UCSD-AML1 (cell line): ENCODE data around the gene RMND5B.
"Not testable (repeated sequence)": the region's sequence is repeated elsewhere in the genome, so short reads cannot be mapped to it uniquely, and the experiment has no call there.

ENCODE experiments used
- DNase-seq: peaks from one replicate; lab custom pipeline; 2025; ENCODE audit not compliant: unreplicated experiment; lab: John Stamatoyannopoulos, UW

RMND5B gene

GRCh38 chr5:178130234-178130575, 609 bp upstream of the RMND5B start:
- not testable (repeated sequence) for DNase-seq

DNA sequence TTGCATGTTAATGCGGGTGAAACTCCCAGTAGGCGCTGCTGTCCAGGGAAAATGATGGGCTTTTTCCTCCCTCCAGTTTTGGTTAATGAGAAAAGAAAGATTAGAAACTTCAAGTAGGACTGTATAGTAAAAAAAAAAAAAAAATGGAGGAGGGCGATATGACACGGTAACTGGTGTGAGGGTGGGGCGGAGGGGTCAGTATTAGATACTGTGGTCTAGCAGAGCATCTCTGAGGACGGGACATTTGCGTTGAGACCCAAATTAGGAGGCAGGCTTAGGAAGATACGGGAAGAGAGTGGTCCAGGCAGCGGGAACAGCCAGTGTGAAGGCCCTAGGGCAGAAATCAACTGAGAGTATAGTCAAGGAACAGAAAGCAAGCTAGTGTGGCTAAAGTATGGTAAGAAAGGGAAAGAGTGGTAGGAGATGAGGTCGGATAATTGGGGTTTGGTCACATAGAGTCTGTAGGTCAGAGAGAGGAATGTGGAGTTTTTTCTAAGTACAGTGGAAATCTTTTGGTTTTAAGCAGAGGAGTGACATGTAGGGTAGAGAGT, 707 bp downstream of the RMND5B start:
- no peak for DNase-seq

GRCh38 chr5:178136990-178137389, 6.2 kb downstream of the RMND5B start:
- no peak for DNase-seq

DNA sequence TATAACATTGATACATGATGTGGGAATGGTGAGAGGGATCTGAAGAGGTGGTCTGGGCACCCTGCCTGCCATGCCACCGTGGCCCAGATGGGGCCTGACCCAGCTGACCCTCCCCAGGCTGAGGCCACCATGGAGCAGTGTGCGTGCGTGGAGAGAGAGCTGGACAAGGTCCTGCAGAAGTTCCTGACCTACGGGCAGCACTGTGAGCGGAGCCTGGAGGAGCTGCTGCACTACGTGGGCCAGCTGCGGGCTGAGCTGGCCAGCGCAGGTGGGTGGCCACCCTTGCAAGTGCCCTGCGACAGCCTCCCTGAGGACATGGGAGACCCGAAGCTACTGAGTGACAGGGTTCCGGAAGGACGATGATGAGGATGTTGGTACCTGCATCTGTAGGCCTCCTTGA, 7.2 kb downstream of the RMND5B start:
- no peak for DNase-seq

- no peak for DNase-seq
Measured at GRCh38 chr5:178141550-178141949, 10.7 kb downstream of the RMND5B start.

DNA sequence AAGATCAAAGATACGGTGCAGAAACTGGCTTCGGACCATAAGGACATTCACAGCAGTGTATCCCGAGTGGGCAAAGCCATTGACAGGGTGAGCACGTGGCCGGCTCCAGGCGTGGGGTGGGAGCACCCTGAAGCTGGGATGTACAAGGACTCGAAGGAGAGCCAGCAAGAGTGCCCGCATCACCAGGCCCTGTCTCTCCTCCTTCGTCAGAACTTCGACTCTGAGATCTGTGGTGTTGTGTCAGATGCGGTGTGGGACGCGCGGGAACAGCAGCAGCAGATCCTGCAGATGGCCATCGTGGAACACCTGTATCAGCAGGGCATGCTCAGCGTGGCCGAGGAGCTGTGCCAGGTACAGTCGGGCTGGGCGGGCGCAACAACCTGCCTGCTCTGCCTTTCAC, 11.8 kb downstream of the RMND5B start:
- no peak for DNase-seq

DNA sequence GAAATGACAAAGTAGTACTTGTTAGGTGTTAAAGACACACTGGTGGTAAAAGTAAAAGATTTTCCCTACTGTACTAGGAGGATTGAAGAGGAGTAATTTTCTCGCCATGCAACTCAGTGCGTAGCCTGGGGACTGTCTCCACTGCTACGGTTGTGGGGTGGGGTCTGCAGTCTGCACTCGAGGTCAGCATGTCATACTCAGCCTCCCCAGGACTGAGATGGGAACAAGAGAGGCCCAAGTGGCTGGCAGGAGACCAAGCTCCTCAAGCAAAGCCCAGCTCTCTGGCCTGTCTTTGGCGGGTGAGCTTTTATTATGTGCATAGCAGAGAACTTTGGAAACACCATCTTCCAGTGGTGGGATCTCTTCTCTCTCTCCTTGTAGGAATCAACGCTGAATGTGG, 12.4 kb downstream of the RMND5B start:
- DNase-seq = no peak

DNA sequence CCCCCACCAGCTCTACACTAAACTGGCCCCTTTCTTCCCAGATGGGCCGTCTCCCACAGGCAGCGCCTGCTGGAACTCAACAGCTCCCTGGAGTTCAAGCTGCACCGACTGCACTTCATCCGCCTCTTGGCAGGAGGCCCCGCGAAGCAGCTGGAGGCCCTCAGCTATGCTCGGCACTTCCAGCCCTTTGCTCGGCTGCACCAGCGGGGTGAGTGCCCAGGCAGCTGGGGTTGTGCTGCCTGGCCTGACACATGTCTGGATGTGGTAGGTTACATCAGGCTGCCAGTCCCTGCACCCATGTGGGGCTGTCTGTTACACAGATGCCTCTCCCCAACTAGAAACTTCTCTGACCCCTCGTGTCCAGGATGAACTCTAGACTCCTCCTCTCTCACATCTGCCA, 13.1 kb downstream of the RMND5B start:
- DNase-seq = no peak

- peak; percentile 48 for DNase-seq
Measured at GRCh38 chr5:178145965-178146820, 15.4 kb downstream of the RMND5B start.

DNA sequence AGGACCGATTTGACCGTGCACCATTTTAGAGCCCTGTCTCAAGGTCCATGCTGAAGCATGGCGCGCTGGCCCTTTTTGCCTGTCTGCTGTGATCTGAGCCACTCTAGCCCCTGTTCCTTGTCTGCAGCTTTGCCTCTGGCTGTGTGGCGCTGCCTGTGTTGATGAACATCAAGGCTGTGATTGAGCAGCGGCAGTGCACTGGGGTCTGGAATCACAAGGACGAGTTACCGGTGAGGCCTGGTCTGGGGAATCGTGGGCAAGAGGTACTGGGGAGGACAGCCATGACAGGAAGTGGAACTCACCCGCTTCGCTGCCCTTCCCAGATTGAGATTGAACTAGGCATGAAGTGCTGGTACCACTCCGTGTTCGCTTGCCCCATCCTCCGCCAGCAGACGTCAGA, 16.6 kb downstream of the RMND5B start:
- DNase-seq = no peak

GRCh38 chr5:178149199-178149932, 18.6 kb downstream of the RMND5B start:
- no peak for DNase-seq

DNA sequence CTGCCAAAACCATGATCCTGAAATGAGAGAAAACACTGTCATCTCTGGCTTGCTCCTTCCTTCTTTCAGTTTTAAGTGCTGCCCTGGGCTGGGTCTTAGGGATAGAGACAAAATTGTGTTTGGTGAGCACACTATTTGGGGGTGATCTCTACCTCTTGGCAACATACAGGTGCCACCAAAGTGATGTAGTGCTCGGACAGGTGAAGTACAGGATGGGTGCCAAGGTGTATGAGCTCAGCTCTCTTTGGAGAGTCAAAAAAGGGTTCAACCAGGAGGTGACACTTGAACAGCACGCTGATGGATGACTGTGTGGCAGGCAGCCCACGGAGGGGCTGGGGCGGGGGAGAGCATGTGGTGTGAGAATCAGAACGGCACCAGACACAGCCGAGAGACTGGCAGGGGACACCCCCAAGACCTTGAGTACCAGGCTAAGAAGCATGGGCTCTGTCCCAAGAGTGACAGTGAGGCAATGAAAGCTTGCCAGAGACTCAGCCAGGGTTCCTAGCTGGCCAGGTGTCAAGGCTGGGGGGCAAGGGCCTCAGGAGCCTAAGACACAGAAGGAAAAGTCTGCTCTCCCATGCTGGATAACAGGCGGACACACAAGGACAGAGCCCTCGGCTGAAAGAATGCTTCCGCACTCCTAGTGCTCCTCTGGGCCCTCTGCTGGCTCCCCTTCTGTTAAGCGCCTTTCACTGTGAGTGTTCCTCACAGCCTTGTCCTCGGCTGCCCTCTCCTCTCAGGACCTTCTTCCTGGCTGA, 20.3 kb downstream of the RMND5B start:
- DNase-seq = no peak

GRCh38 chr5:178152491-178153444, 22.0 kb downstream of the RMND5B start:
- DNase-seq = no peak

DNA sequence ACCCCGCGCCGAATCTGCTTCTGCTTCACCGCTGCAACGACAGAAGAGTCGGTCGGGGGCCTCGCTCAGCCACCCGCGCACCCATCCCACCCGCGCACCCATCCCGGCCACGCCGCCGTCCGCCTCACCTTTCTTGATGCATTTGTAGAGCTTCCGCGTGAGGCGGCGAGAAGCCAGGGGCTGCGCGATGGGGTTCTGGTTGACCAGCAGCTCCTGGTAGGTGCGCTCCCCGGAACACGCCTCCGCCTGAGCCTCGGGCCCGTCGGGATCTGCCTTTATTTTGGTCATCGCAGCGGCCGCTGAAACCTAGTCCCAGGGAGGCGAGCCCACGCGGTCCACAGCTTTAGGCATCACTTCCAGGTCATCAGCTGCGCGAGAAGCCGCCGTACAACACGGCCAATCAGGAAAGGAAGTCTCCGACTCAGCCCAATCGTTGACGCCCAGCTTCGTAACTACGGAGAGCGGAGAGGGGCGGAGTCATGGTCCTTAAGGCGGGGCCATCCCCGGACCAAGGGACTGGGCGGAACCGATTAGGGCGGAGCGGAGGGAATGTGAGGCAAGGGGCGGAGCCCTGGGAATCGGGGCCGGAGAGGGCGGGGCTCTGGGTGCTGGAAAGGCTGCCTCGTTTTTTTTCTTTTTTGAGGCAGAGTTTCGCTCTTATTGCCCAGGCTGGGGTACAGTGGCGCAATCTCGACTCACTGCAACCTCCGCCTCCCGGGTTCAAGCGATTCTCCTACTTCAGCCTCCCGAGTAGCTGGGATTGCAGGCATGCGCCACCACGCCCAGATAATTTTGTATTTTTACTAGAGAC, 22.9 kb downstream of the RMND5B start, which contains the start of gene NHP2:
TSS of gene NHP2 (minus strand) at position 356 of the 811 bp plus-strand sequence. CDS start at position 288, 68 bp downstream.
- peak; percentile 99 for DNase-seq

DNA sequence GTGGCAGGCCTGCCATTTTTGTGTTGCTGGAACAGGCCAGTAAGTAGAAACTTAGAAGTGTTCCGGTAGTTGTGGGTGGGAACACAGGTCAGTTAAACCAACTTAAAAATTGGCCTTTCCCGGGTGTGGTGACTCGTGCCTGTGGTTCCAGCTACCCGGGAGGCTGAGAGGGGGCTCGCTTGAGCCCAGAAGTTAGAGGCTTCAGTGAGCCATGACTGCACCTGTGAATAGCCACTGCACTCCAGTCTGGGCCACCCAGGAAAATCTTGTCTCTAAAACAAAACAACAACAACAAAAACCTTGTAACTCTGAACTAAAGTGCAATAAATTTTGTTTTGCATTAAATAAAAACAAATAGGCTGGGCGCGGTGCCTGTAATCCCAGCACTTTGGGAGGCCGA, 24.3 kb downstream of the RMND5B start:
- no peak for DNase-seq

DNA sequence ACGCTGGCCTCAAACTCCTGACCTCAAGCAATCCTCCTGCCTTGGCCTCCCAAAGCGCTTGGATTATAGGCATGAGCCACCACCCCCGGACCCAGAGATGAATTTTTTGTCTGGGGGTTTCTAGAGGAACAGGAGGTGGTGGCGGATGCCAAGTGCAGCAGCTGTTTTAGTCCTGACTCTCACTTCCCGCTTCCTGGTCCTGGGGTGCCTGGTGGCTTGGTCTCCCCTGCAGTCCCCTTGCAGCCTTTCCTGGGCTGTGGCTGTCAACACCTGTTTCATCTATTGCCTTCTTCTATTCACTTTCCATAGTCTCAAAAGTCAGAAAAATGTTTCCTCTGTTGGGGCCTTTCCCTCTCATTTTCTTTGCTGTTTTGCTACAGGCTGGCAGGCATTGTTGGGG, 29.4 kb downstream of the RMND5B start:
- no peak for DNase-seq

DNA sequence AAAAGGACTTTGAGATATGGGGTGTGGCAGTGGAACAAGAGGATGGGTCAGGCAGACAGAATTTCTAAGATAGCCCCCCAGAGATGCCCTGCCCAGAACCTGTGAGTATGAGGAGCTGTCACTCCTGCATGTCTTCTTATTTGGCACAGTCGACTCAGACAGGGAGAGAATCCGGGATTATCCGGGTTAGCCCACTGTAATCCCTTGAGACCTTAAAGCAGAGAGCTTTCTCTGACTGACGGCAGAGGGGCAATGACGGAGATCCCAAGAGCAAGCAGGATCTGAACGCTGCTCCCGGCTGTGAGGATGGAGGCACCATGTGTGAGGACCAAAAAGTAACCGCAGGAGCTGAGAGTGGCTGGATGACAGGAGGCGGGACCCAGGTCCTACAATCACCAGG, 31.7 kb downstream of the RMND5B start:
- DNase-seq = no peak

GRCh38 chr5:178163772-178164735, 33.2 kb downstream of the RMND5B start:
- peak; percentile 86 for DNase-seq
